ENCODE measurements around the gene CNTNAP2. TPM values are rescaled to one million over a fixed set of nuclear protein-coding genes. Genes with fewer than 3 reads are reported as not detected.

CNTNAP2 gene
- total and polyA plus RNA-seq, 9 of the 15 experiments (the other 6 are each of a cell fraction or from before 2014, with no cell fraction given): 0.04 to 0.62 (median 0.09) TPM; not detected in 4

DNA sequence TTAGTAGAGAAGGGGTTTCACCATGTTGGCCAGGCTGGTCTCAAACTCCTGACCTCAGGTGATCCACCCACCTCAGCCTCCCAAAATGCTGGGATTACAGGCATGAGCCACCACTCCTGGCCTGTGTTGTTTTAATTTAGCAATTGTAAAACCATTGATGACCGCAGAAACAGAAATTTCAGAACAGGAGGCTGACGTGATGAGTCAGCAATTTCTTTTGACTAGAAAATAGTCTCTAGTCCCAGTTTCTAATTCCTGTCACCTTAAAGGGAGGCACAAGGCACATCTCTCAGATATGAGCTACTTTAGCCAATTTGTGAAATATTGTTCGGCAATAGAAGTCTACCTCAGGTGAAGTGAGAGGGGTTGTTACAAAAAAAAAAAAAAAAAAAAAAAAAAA is 2033.1 kb downstream of the CNTNAP2 start:
- intact Hi-C loops (cut with micrococcal nuclease) (no loop called here), in situ Hi-C loops (cut with MboI) (no loop called here)
- BruUV-seq (replicated peaks): no TSS peak
- WGBS (ENCODE audit: insufficient coverage, low coverage, missing lambda C conversion rate): 2% methylated on average over 3 of the region's 3 CpGs
- ATAC-seq: no peak
- Histone ChIP-seq H3K4me3 (no peak overlapping the region), H3K36me3 (ENCODE audit: control insufficient read depth, insufficient read depth, low read length) (no peaks in the 10 kb centered on the region), H3K27me3 (ENCODE audit: control insufficient read depth in 2 of 2, insufficient read depth in 2 of 2, low read length in 2 of 2) (no peaks in the 10 kb centered on the region), H3K9me3 (replicated peaks; ENCODE audit: control insufficient read depth, insufficient read depth, low read depth, low read length) (no peaks in the 10 kb centered on the region), H3K9ac (ENCODE audit: insufficient read depth in 1 of 2, low read depth in 2 of 2, low read length in 2 of 2) (no peak overlapping the region), H3K4me2 (ENCODE audit: insufficient read depth, low read length) (no peak overlapping the region), H3K27ac (ENCODE audit: extremely low read depth, low read depth, low read length) (no peak overlapping the region), H3K9me1 (ENCODE audit: control insufficient read depth, insufficient read depth, low read length) (no peaks in the 10 kb centered on the region), H3K79me2 (ENCODE audit: control insufficient read depth, insufficient read depth, low read length) (no peaks in the 10 kb centered on the region), H3K4me1 (replicated peaks in 1 of 2; ENCODE audit: control insufficient read depth in 2 of 2, insufficient read depth in 2 of 2, low read length in 2 of 2) (no peaks in the 10 kb centered on the region), H2AFZ (ENCODE audit: low read depth, low read length) (no peak overlapping the region), H4K20me1 (replicated peaks; ENCODE audit: control insufficient read depth, insufficient read depth, low read length) (no peaks in the 10 kb centered on the region)
- POLR2A ChIA-PET: interaction anchor here (0.6 kb wide), 1 partner anchor 327 kb away, joined by 4 read pairs; no protein-coding TSS in a partner anchor
- TF ChIP-seq ZNF324 (CRISPR knock-in tag; IDR thresholded peaks at IDR 0.05) (no peak), MAFK (IDR thresholded peaks at IDR 0.05; ENCODE audit: low read length) (peak; percentile 98), MAFF (IDR thresholded peaks at IDR 0.05; ENCODE audit: low read length) (peak; percentile 97), MAFG (tag; conservative IDR thresholded peaks at IDR 0.05) (peak; percentile 97), SRSF9 (IDR thresholded peaks at IDR 0.05; ENCODE audit: borderline replicate concordance, low read depth, low read length) (no peak), ZNF316 (IDR thresholded peaks at IDR 0.05) (peak; percentile 96), MEIS2 (IDR thresholded peaks at IDR 0.05; ENCODE audit: partially characterized antibody) (no peak), C11orf30 (IDR thresholded peaks at IDR 0.05; ENCODE audit: low read depth) (peak; percentile 93), NFE2 (IDR thresholded peaks at IDR 0.05; ENCODE audit: low read depth) (peak; percentile 58), NFE2L1 (tag; IDR thresholded peaks at IDR 0.05; ENCODE audit: borderline replicate concordance, low read depth) (peak; percentile 63; the same call in 1 of the 2 replicates), BCL6 (CRISPR knock-in tag; IDR thresholded peaks at IDR 0.05) (no peak)
- no peak for FAIRE-seq
- DNase-seq (ENCODE audit: extremely low read depth in 1 of 4, low spot score in 3 of 4): no peak
- CTCF ChIA-PET (ENCODE audit: low intra/inter-chr PET ratio): no interaction called here
